ENCODE data around the gene STAC.

Gene STAC

DNA sequence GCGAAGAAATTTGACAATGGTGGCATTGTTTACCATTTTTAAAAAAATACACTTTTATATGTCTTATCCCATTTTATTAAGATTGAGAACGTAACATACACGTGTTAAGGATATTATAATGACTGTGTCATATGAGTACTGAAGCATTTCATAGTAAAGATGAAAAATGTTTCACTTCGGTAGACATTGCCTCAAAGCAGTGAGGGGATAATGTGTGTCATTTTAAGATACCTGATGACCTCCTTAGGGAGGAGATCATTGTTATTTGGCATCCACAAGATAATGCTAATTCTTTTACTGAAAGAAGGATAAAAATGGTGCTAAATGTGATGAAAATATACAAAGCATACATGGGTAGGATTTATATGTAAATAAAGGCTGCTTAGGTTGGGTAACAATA is 107.3 kb downstream of the STAC start:
- ChIA-PET POLR2A (ENCODE audit: low non-redundant PET) (no interaction called here), CTCF (no interaction called here)
- H3K27ac ChIP-seq: no peak overlapping the region
- no peak for DNase-seq (ENCODE audit: low spot score)
- TF ChIP-seq CTCF (conservative IDR thresholded peaks at IDR 0.05; ENCODE audit: low read depth): no peak

DNA sequence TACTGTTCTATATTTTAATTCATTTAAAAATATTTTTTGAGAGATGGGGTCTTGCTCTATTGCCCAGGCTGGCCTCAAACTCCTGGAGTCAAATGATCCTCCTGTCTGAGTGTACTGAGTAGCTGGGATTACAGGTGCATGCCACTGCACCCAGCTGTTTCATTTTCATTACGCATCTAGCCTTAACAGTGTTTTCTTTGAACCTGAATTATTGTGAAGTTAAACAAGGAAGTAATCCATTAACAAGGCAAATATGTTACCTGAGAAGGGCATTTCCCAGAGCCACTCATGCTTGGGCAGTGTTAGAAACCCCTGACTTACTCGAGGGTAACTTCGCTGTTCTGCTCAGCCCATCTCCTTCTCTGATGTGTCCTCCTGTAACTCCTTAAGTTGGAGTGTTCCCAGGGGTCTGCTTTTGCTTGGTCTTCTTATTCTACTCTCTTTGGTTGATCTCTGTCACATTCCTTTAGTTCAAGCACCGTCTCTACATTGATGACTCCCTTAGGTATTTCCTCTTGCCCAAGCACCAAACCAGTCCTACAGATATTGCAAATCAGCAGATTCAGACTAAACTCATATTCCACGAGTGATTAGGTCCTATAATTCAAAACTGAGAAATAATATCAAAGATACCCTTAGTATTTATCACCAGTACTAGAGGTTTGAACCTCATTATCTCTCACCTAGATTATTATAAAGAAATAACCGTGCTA is 107.9 kb downstream of the STAC start:
- POLR2A ChIA-PET (ENCODE audit: low non-redundant PET): no interaction called here
- CTCF ChIA-PET: no interaction called here

GRCh38 chr3:36489101-36489500 is 108.8 kb downstream of the STAC start:
- POLR2A ChIA-PET (ENCODE audit: low non-redundant PET): no interaction called here
- no peak overlapping the region for H3K27ac ChIP-seq
- no peak for TF ChIP-seq CTCF (conservative IDR thresholded peaks at IDR 0.05; ENCODE audit: low read depth)
- CTCF ChIA-PET: no interaction called here
- no peak for DNase-seq (ENCODE audit: low spot score)

More for the DNA sequence above, 107.9 kb downstream of the STAC start:
- DNase-seq (ENCODE audit: low spot score): no peak
- no peak for TF ChIP-seq CTCF (conservative IDR thresholded peaks at IDR 0.05; ENCODE audit: low read depth)
- no peak overlapping the region for H3K27ac ChIP-seq

- H3K27ac ChIP-seq: no peak overlapping the region
- no peak for TF ChIP-seq CTCF (conservative IDR thresholded peaks at IDR 0.05; ENCODE audit: low read depth)
- CTCF ChIA-PET: no interaction called here
- no peak for DNase-seq (ENCODE audit: low spot score)
- POLR2A ChIA-PET (ENCODE audit: low non-redundant PET): no interaction called here
Observed at GRCh38 chr3:36489679-36490425, 109.5 kb downstream of the STAC start.

- POLR2A ChIA-PET (ENCODE audit: low non-redundant PET): no interaction called here
- no peak for TF ChIP-seq CTCF (conservative IDR thresholded peaks at IDR 0.05; ENCODE audit: low read depth)
- no peak overlapping the region for H3K27ac ChIP-seq
- no peak for DNase-seq (ENCODE audit: low spot score)
- CTCF ChIA-PET: no interaction called here
Observed at GRCh38 chr3:36493051-36493450, 112.7 kb downstream of the STAC start.

GRCh38 chr3:36494461-36495109 is 114.3 kb downstream of the STAC start:
- H3K27ac ChIP-seq: peak overlapping the region; percentile 35
- ChIA-PET CTCF (no interaction called here), POLR2A (ENCODE audit: low non-redundant PET) (no interaction called here)
- peak; percentile 3 for DNase-seq (ENCODE audit: low spot score)
- TF ChIP-seq CTCF (conservative IDR thresholded peaks at IDR 0.05; ENCODE audit: low read depth): no peak
